Adrenal gland (tissue), 19 donors: ENCODE data around the gene TFAM. TPM values are rescaled to one million over a fixed set of nuclear protein-coding genes. Genes with fewer than 3 reads are reported as not detected.

Source experiments
- DNase-seq, 7 donors: peaks; one replicate each; pipeline ENCODE4 v3.0.0-alpha.2; 2019 to 2020
- H3K27ac ChIP-seq, 5 donors: fragments of 200-600 bp; sonication (generic) in 4 of 5; 1 replicate in 3 of 5; 2 replicates in 2 of 5; pipeline versions ENCODE4 v1.5.1 to v1.8.0; 2016 to 2020; ENCODE audit warnings: mild to moderate bottlenecking in 1 of 5
- H3K27me3 ChIP-seq: fragments of 200-600 bp; 2 replicates; pipeline ENCODE4 v1.8.0; 2021
- H3K36me3 ChIP-seq, 2 donors: fragments of 200-600 bp; replicated peaks in 1 of 2; 1 replicate in 1 of 2; 2 replicates in 1 of 2; pipeline versions ENCODE4 v1.5.1 to v1.8.0; 2018 to 2022
- H3K4me1 ChIP-seq, 2 donors: fragments of 200-600 bp; replicated peaks in 1 of 2; 1 replicate in 1 of 2; 2 replicates in 1 of 2; pipeline versions ENCODE4 v1.5.1 to v1.8.0; 2018 to 2021
- H3K4me3 ChIP-seq, 4 donors: fragments of 200-600 bp; sonication (generic) in 3 of 4; one replicate each; pipeline ENCODE4 v1.5.1; 2016 to 2018
- H3K9me3 ChIP-seq, 3 donors: fragments of 200-600 bp; sonication (generic) in 1 of 3; replicated peaks in 1 of 3; 1 replicate in 2 of 3; 2 replicates in 1 of 3; pipeline versions ENCODE4 v1.5.1 to v1.8.0; 2016 to 2021
- CTCF ChIP-seq, 6 experiments: fragments of 450-650 bp in 4 of 6; fragments of 200-600 bp in 2 of 6; sonication (generic) in 1 of 6; IDR thresholded peaks; 1 replicate in 5 of 6; 2 replicates in 1 of 6; pipeline versions ENCODE4 v1.5.1 to v1.8.0; 2016 to 2021; ENCODE audit warnings: antibody characterized with exemption in 6 of 6, mild to moderate bottlenecking in 2 of 6, moderate library complexity in 1 of 6
- POLR2A ChIP-seq, 2 donors: fragments of 450-650 bp; IDR thresholded peaks; one replicate each; pipeline ENCODE4 v1.6.1; 2017; ENCODE audit warnings: antibody characterized with exemption in 2 of 2, mild to moderate bottlenecking in 2 of 2, moderate library complexity in 1 of 2
- WGBS, 4 donors: extraction: QIAGEN DNeasy Blood & Tissue Kit in 2 of 4; methylation state at CpG; one replicate each; pipeline versions ENCODE4 v1.1.5 to v1.1.7; 2013 to 2017; 5-methylcytosine and 5-hydroxymethylcytosine counted together
- intact Hi-C, 2 donors: fragments of 100-400 bp; cut with DNase I; formaldehyde crosslinking; loops; one replicate each; pipeline versions ENCODE4 v1.14.1 to v1.15.0; 2022 to 2023
- long read RNA-seq, 10 donors: library from polyadenylated mRNA in 3 of 10; unstranded in 2 of 10; stranded (forward) in 1 of 10; transcript quantifications; one replicate each; pipeline ENCODE4 v2.0.0 and lab custom pipeline, GENCODE V29; 2021 to 2026
- polyA plus RNA-seq, 3 donors: library from polyadenylated mRNA; stranded (reverse); fragments of 200-250 nt in 2 of 3; fragments of 350-450 nt in 1 of 3; fragmentation: Illumina TruSeq in 1 of 3; extraction: RNeasy Lipid Tissue Mini Kit (QIAGEN cat#74804) in 1 of 3; gene quantifications; one replicate each; pipeline ENCODE4 v1.2.3, GENCODE V29; 2013 to 2014
- total RNA-seq, 9 donors: library from RNA; depleted of rRNA in 4 of 9; stranded (reverse); fragments of >200 nt in 4 of 9; fragments of 120-200 nt in 1 of 9; fragmentation: NEBNext Ultra II Directional in 1 of 9; extraction: Animal tissue kit (Norgen Biotek cat#: 25700) in 1 of 9; gene quantifications; one replicate each; pipeline versions ENCODE4 v1.1.0 to v1.2.4, GENCODE V29; 2013 to 2023
- donor health status: healthy with polysubstance abuse.
- donor health status: Bipolar disorder and iron deficiency.
- donor health status: DM: yes; HTN: yes; CAD: no.
- donor health status: DM: no; HTN: no; CAD: no.
- donor health status: DM: no; HTN: no; CAD: no.
- donor health status: DM: yes; HTN: yes; CAD: no.

TFAM gene
- total RNA-seq (10 to 100 TPM; 16.2 to 55.7 (median 34.3) TPM), polyA plus RNA-seq (10 to 100 TPM in 1 of 3 donors, 1 to 10 TPM in 2; 4.3 to 35.0 (median 5.8) TPM)
- long read RNA-seq, donor 1, full-length matches to known transcripts: 6 of 32 reads
- long read RNA-seq, donor 1, partial matches to known transcripts: 26 of 32 reads
- long read RNA-seq, donor 1, other reads (novel, unspliced or antisense): 0 of 32 reads
- long read RNA-seq, donor 2, full-length matches to known transcripts: 4 of 47 reads
- long read RNA-seq, donor 2, partial matches to known transcripts: 43 of 47 reads
- long read RNA-seq, donor 2, other reads (novel, unspliced or antisense): 0 of 47 reads
- long read RNA-seq, donor 3, full-length matches to known transcripts: 5 of 11 reads
- long read RNA-seq, donor 3, partial matches to known transcripts: 6 of 11 reads
- long read RNA-seq, donor 3, other reads (novel, unspliced or antisense): 0 of 11 reads
- long read RNA-seq, donor 4, full-length matches to known transcripts: 6 of 16 reads
- long read RNA-seq, donor 4, partial matches to known transcripts: 9 of 16 reads
- long read RNA-seq, donor 4, other reads (novel, unspliced or antisense): 1 of 16 reads
- long read RNA-seq, donor 5, full-length matches to known transcripts: 25 of 27 reads
- long read RNA-seq, donor 5, partial matches to known transcripts: 2 of 27 reads
- long read RNA-seq, donor 5, other reads (novel, unspliced or antisense): 0 of 27 reads
- long read RNA-seq, donor 6, full-length matches to known transcripts: 1 of 10 reads
- long read RNA-seq, donor 6, partial matches to known transcripts: 8 of 10 reads
- long read RNA-seq, donor 6, other reads (novel, unspliced or antisense): 1 of 10 reads
- long read RNA-seq, donor 7, full-length matches to known transcripts: 4 of 23 reads
- long read RNA-seq, donor 7, partial matches to known transcripts: 19 of 23 reads
- long read RNA-seq, donor 7, other reads (novel, unspliced or antisense): 0 of 23 reads
- long read RNA-seq, donor 8, full-length matches to known transcripts: 15 of 60 reads
- long read RNA-seq, donor 8, partial matches to known transcripts: 45 of 60 reads
- long read RNA-seq, donor 8, other reads (novel, unspliced or antisense): 0 of 60 reads
- long read RNA-seq, donor 9, full-length matches to known transcripts: 9 of 25 reads
- long read RNA-seq, donor 9, partial matches to known transcripts: 16 of 25 reads
- long read RNA-seq, donor 9, other reads (novel, unspliced or antisense): 0 of 25 reads
- long read RNA-seq, donor 10, full-length matches to known transcripts: 1 of 17 reads
- long read RNA-seq, donor 10, partial matches to known transcripts: 16 of 17 reads
- long read RNA-seq, donor 10, other reads (novel, unspliced or antisense): 0 of 17 reads

GRCh38 chr10:58384999-58385783 lies at the start of gene TFAM:
TFAM (plus strand) TSS chr10:58385410; CDS start chr10:58385548, 138 bp downstream.
- Histone ChIP-seq H3K36me3 (peaks cover 0 to 29% of the 10 kb centered on the region in 2 donors), H3K4me1 (peaks cover 0 to 26% of the 10 kb centered on the region in 2 donors), H3K9me3 (no peaks in the 10 kb centered on the region), H3K4me3 (peak within 1 kb of the TSS; percentile 24 to 97 (median 76)), H3K27me3 (no peaks in the 10 kb centered on the region), H3K27ac (peak within 1 kb of the TSS; percentile 60 to 93 (median 89))
- DNase-seq: peak; percentile 93 to 98 (median 97)
- WGBS, 4 donors: 0 to 1% (median 0%) methylated on average over 3 to 65 of the region's 65 CpGs
- TF ChIP-seq POLR2A (IDR thresholded peaks at IDR 0.05) (peak; percentile 51 to 86), CTCF (IDR thresholded peaks at IDR 0.05) (peak; percentile 22 to 67 (median 53))
- intact Hi-C loops: loop anchor here (5.0 to 10.0 kb wide), 3 partner anchors 48 to 80 kb away; partner anchors contain the start of gene UBE2D1 (in 2 of the 2)

GRCh38 chr10:58336242-58336641 lies 49.0 kb upstream of the TFAM start:
- H3K27ac ChIP-seq: peak overlapping the region in 3 of 5 donors; percentile 89 to 94 (median 91)
- H3K4me1 ChIP-seq: peaks cover 10 to 32% of the 10 kb centered on the region in 2 donors
- H3K36me3 ChIP-seq: no peaks in the 10 kb centered on the region
- no peak for DNase-seq
- 82 to 93% (median 85%) methylated on average over 4 of the region's 4 CpGs for WGBS, 4 donors
- TF ChIP-seq CTCF (IDR thresholded peaks at IDR 0.05): no peak
- TF ChIP-seq POLR2A (IDR thresholded peaks at IDR 0.05): no peak
- H3K27me3 ChIP-seq: no peaks in the 10 kb centered on the region
- no peaks in the 10 kb centered on the region for H3K9me3 ChIP-seq
- peak overlapping the region in 1 of 4 donors; percentile 72 for H3K4me3 ChIP-seq
- intact Hi-C loops: loop anchor here (5.0 to 10.0 kb wide), 2 partner anchors 49 to 51 kb away; partner anchors contain the start of gene TFAM (in 2 of the 2)

GRCh38 chr10:58341422-58341821 lies 43.8 kb upstream of the TFAM start:
- intact Hi-C loops: no loop called here
- H3K27ac ChIP-seq: no peak overlapping the region
- H3K4me3 ChIP-seq: no peak overlapping the region
- no peaks in the 10 kb centered on the region for H3K9me3 ChIP-seq
- H3K27me3 ChIP-seq: no peaks in the 10 kb centered on the region
- WGBS, 4 donors: 62 to 76% (median 70%) methylated on average over 4 of the region's 4 CpGs
- DNase-seq: no peak
- no peaks in the 10 kb centered on the region for H3K36me3 ChIP-seq
- peaks cover 6 to 40% of the 10 kb centered on the region in 2 donors for H3K4me1 ChIP-seq
- TF ChIP-seq POLR2A (IDR thresholded peaks at IDR 0.05): no peak
- no peak for TF ChIP-seq CTCF (IDR thresholded peaks at IDR 0.05)
